Endodermal cell (in vitro differentiated cells): ENCODE data around the gene FAM120AOS. TPM values are rescaled to one million over a fixed set of nuclear protein-coding genes. Genes with fewer than 3 reads are reported as not detected.

Experiments
- DNase-seq: peaks from one replicate; pipeline ENCODE4 v3.0.0-alpha.2; 2017
- H3K27ac ChIP-seq: 2 replicates; pipeline ENCODE4 v1.5.1; 2013; ENCODE audit warnings: mild to moderate bottlenecking, low read depth, low read length, moderate library complexity
- H3K27me3 ChIP-seq: 2 replicates; pipeline ENCODE4 v1.6.1; 2013; ENCODE audit warnings: mild to moderate bottlenecking, low read length, moderate library complexity; ENCODE audit not compliant: insufficient read depth, control insufficient read depth, poor library complexity, severe bottlenecking
- H3K36me3 ChIP-seq: 2 replicates; pipeline ENCODE4 v1.7.0; 2013; ENCODE audit warnings: mild to moderate bottlenecking, low read length, moderate library complexity; ENCODE audit not compliant: control insufficient read depth, insufficient read depth
- H3K4me1 ChIP-seq: one replicate; pipeline ENCODE4 v1.7.0; 2013; ENCODE audit warnings: low read length; ENCODE audit not compliant: control insufficient read depth, insufficient read depth
- H3K4me3 ChIP-seq: 2 replicates; pipeline ENCODE4 v1.5.1; 2013; ENCODE audit warnings: mild to moderate bottlenecking, low read length, moderate library complexity
- H3K9ac ChIP-seq: 2 replicates; pipeline ENCODE4 v1.6.1; 2013; ENCODE audit warnings: mild to moderate bottlenecking, low read length, moderate library complexity; ENCODE audit not compliant: poor library complexity, severe bottlenecking; ENCODE audit errors: extremely low read depth
- H3K9me3 ChIP-seq: 2 replicates; pipeline ENCODE4 v1.6.1; 2013; ENCODE audit warnings: mild to moderate bottlenecking, low read length, moderate library complexity; ENCODE audit not compliant: control insufficient read depth
- H3K27ac Mint-ChIP-seq: 2 replicates; pipeline ENCODE4 v1.8.0; 2020; ENCODE audit warnings: mixed read lengths
- H3K27me3 Mint-ChIP-seq: 2 replicates; pipeline ENCODE4 v1.8.0; 2021; ENCODE audit warnings: mild to moderate bottlenecking, mixed read lengths; ENCODE audit not compliant: insufficient read depth
- H3K36me3 Mint-ChIP-seq: 2 replicates; pipeline ENCODE4 v1.8.0; 2020; ENCODE audit warnings: low read depth, mixed read lengths
- H3K4me1 Mint-ChIP-seq: 2 replicates; pipeline ENCODE4 v1.8.0; 2020; ENCODE audit warnings: mixed read lengths
- H3K4me3 Mint-ChIP-seq: 2 replicates; pipeline ENCODE4 v1.8.0; 2020; ENCODE audit warnings: mild to moderate bottlenecking, moderate library complexity, mixed read lengths
- H3K9me3 Mint-ChIP-seq: 2 replicates; pipeline ENCODE4 v1.8.0; 2020; ENCODE audit warnings: mild to moderate bottlenecking, mixed read lengths
- WGBS, 2 experiments: methylation state at CpG; one replicate each; pipeline versions ENCODE4 v1.1.5 to v1.1.7; 2013; ENCODE audit warnings: missing lambda C conversion rate in 2 of 2, mixed read lengths in 1 of 2; ENCODE audit not compliant: insufficient coverage in 1 of 2, insufficient read length in 1 of 2; 5-methylcytosine and 5-hydroxymethylcytosine counted together
- total RNA-seq, 2 donors: library from RNA; stranded (reverse); fragmentation: NEBNext Ultra II Directional in 1 of 2; extraction: Animal tissue kit (Norgen Biotek cat#: 25700) in 1 of 2; gene quantifications; 2 replicates in 1 of 2; 3 replicates in 1 of 2; pipeline ENCODE4 v1.2.1, GENCODE V29; 2021
- TF ChIP-seq, protein P1 (sequence below): fragments of 200-600 bp; sonication (generic); conservative IDR thresholded peaks from 2 replicates; pipeline ENCODE4 v1.5.0; 2021; ENCODE audit warnings: antibody characterized with exemption, mild to moderate bottlenecking

The FAM120AOS gene
- total RNA-seq, 2 donors from 2014 or later: 44.9 to 47.0 TPM

DNA sequence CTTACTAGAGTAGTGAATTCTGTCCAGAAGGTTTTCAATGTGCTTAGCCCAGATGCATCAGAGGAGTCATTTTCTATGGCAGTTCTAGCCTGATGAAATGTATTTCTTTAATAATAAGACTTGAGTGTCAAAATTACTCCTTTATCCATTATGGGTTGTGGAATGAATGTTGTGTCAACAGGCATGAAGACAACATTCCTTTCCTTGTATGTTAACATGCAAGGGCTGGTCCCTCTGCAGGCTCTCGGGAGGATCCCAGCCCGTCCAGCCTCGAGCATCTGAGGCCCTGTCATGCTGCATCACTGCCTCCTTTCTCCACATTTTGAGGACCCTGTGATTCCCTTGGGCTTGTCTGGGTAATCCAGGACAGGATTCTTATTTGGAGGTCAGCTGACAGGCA is 42.9 kb upstream of the FAM120AOS start:
- peaks cover 77% of the 10 kb centered on the region for H3K36me3 ChIP-seq
- no peak for DNase-seq
- Mint-ChIP-seq H3K27ac (no peak overlapping the region), H3K27me3 (no peaks in the 10 kb centered on the region), H3K4me3 (no peak overlapping the region), H3K4me1 (no peaks in the 10 kb centered on the region), H3K9me3 (no peaks in the 10 kb centered on the region), H3K36me3 (peaks cover 59% of the 10 kb centered on the region)
- no peaks in the 10 kb centered on the region for H3K4me1 ChIP-seq
- no peak overlapping the region for H3K9ac ChIP-seq
- no peaks in the 10 kb centered on the region for H3K27me3 ChIP-seq
- 95 to 100% methylated on average over 1 to 3 of the region's 3 CpGs for WGBS, 2 experiments
- no peak overlapping the region for H3K4me3 ChIP-seq
- TF ChIP-seq, protein P1, sequence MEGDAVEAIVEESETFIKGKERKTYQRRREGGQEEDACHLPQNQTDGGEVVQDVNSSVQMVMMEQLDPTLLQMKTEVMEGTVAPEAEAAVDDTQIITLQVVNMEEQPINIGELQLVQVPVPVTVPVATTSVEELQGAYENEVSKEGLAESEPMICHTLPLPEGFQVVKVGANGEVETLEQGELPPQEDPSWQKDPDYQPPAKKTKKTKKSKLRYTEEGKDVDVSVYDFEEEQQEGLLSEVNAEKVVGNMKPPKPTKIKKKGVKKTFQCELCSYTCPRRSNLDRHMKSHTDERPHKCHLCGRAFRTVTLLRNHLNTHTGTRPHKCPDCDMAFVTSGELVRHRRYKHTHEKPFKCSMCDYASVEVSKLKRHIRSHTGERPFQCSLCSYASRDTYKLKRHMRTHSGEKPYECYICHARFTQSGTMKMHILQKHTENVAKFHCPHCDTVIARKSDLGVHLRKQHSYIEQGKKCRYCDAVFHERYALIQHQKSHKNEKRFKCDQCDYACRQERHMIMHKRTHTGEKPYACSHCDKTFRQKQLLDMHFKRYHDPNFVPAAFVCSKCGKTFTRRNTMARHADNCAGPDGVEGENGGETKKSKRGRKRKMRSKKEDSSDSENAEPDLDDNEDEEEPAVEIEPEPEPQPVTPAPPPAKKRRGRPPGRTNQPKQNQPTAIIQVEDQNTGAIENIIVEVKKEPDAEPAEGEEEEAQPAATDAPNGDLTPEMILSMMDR: no peak
- H3K27ac ChIP-seq: no peak overlapping the region
- no peaks in the 10 kb centered on the region for H3K9me3 ChIP-seq

DNA sequence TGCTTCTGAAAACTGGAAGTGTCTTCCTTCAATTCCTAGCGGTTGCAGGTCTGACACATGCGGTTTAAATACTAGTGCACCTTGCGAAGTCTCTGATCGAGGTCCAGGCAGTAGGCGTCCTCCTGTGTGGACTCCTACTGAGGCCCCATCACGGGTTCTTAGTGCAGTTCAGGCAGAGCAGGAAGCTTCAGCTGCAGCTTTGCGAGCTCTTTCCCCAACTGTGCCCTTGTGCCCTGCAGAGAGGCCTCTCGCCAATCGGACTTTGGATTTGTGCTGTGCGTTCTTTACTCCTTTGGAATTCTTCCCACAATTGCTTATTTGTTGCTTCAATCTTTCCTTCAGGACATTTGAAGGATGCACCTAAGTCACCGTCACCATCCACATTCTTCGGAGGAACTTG is 40.6 kb upstream of the FAM120AOS start:
- TF ChIP-seq, protein P1: no peak
- Mint-ChIP-seq H3K27ac (peak overlapping the region; percentile 3), H3K4me1 (no peaks in the 10 kb centered on the region), H3K9me3 (no peaks in the 10 kb centered on the region), H3K4me3 (no peak overlapping the region), H3K36me3 (peaks cover 43% of the 10 kb centered on the region), H3K27me3 (no peaks in the 10 kb centered on the region)
- 92 to 95% methylated on average over 12 of the region's 12 CpGs for WGBS, 2 experiments
- H3K36me3 ChIP-seq: peaks cover 60% of the 10 kb centered on the region
- H3K27me3 ChIP-seq: no peaks in the 10 kb centered on the region
- H3K27ac ChIP-seq: no peak overlapping the region
- no peak overlapping the region for H3K4me3 ChIP-seq
- H3K9me3 ChIP-seq: no peaks in the 10 kb centered on the region
- no peak overlapping the region for H3K9ac ChIP-seq
- DNase-seq: no peak
- H3K4me1 ChIP-seq: no peaks in the 10 kb centered on the region

DNA sequence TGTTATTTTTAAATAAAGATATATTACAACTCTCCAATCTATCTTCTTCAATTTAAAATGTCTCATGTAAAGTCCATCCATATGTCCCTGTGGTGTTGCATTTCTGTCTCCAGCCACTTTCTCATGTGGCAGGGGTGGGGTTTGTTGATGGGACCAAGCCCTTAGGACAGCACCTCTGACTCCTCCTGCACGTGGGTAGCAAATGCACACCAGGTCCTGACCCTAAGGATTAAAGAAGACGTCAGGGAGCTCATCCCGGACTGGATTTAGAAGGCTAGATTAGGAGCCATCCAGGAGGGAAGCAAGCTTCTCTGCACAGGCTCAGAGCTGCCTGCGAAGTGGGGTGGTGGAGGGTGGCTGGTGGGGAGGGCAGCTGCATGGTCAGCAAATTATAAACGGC is 38.9 kb upstream of the FAM120AOS start:
- TF ChIP-seq, protein P1: no peak
- H3K27ac ChIP-seq: no peak overlapping the region
- no peak overlapping the region for H3K4me3 ChIP-seq
- no peak for DNase-seq
- Mint-ChIP-seq H3K27me3 (no peaks in the 10 kb centered on the region), H3K27ac (no peak overlapping the region), H3K4me3 (no peak overlapping the region), H3K9me3 (no peaks in the 10 kb centered on the region), H3K36me3 (peaks cover 44% of the 10 kb centered on the region), H3K4me1 (no peaks in the 10 kb centered on the region)
- no peaks in the 10 kb centered on the region for H3K27me3 ChIP-seq
- WGBS, 2 experiments: 68 to 73% methylated on average over 4 to 5 of the region's 5 CpGs
- H3K9me3 ChIP-seq: no peaks in the 10 kb centered on the region
- H3K9ac ChIP-seq: no peak overlapping the region
- no peaks in the 10 kb centered on the region for H3K4me1 ChIP-seq
- H3K36me3 ChIP-seq: peaks cover 56% of the 10 kb centered on the region
